GM12874 (cell line): ENCODE measurements around the gene STAB2.

ENCODE experiments used
- TF ChIP-seq, protein P1 (sequence below): IDR thresholded peaks from 2 replicates; pipeline ENCODE4 v1.5.1; 2011; ENCODE audit warnings: low read depth, mild to moderate bottlenecking, control low read depth, low read length, moderate library complexity; ENCODE audit not compliant: insufficient read depth

Gene STAB2

DNA sequence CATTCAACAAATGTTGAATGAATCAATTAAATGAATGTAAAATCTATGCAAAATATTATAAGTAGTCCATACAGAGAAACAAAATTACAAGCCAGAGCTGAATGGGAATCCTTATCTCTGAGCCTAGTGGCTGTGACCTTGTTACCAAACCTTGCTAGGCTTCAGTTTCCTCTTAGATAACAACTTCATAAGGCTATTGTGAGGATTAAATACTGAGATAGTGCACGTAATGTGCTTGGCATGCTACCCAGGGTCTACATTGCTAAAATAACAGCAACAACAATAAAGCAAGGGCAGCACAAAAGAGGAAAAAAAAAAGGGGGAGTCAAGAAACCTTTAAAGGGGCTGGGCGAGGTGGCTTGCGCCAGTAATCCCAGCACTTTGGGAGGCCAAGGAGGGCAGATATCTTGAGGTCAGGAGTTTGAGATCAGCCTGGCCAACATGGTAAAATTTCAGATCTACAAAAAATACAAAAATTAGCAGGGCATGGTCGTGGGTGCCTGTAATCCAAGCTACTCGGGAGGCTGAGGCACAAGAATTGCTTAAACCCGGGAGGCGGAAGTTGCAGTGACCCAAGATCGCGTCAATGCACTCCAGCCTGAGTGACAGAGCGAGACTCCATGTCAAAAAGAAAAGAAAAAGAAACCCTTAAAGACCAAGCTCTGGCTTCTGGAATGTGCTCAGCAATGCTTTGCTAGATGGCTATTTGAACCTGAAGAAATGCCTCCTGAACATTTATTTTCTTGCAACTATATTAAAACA lies 14.1 kb downstream of the STAB2 start:
- TF ChIP-seq, protein P1, sequence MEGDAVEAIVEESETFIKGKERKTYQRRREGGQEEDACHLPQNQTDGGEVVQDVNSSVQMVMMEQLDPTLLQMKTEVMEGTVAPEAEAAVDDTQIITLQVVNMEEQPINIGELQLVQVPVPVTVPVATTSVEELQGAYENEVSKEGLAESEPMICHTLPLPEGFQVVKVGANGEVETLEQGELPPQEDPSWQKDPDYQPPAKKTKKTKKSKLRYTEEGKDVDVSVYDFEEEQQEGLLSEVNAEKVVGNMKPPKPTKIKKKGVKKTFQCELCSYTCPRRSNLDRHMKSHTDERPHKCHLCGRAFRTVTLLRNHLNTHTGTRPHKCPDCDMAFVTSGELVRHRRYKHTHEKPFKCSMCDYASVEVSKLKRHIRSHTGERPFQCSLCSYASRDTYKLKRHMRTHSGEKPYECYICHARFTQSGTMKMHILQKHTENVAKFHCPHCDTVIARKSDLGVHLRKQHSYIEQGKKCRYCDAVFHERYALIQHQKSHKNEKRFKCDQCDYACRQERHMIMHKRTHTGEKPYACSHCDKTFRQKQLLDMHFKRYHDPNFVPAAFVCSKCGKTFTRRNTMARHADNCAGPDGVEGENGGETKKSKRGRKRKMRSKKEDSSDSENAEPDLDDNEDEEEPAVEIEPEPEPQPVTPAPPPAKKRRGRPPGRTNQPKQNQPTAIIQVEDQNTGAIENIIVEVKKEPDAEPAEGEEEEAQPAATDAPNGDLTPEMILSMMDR = no peak

DNA sequence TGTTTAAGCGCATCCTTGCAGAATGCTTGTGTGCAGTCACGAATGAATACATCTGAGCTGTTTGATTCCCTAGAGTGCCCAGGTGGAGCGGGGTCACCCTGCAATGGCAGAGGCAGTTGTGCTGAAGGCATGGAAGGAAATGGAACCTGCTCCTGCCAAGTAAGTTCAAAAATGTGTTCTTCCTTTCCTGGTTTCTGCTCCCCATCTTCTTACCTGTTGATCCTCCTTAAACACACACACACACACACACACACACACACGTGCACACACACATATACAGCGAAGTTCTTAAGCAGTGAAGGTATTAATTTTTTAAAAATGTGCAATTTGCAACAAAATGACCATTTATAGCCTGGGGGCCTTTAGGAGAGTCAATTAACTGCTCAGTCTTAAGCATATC lies 33.3 kb downstream of the STAB2 start:
- TF ChIP-seq, protein P1 = no peak

DNA sequence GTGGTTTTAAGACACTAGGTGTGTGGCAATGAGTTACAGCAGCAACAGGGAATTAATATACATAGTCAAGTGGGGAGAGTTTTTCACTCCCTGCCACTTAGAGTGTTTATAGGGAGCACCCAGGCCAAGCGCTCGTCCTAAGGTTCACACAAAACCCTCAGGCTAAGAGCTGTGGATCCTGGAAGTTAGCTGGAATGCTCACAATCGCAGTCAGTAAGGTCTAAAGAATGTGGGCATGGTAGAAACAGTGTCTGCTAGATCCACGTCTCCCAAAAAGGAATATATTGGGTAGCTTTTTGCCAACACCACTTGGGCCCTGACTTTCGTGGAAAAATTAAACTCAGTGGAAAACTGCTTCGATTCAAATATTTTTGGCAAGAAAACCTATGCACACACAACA lies 36.6 kb downstream of the STAB2 start:
- TF ChIP-seq, protein P1 = no peak

DNA sequence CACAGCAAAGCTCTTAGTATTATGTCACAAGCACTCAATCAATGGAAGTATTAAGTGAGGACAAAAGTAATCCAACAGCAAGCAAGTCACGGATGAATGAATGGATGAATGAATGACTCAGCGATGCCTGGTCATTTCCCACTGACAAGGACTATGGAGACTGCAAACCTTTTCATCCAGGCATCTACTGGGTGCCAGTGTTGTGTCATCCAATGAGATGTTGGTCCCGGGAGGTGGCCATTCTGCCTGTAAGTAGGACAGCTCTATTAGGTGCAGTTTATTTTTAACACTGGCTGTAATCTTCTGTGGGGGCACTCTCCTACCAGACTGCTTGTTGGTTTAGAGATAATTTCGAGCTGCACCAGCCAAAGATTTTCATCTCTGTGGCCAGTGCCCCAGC lies 39.4 kb downstream of the STAB2 start:
- TF ChIP-seq, protein P1 = no peak

DNA sequence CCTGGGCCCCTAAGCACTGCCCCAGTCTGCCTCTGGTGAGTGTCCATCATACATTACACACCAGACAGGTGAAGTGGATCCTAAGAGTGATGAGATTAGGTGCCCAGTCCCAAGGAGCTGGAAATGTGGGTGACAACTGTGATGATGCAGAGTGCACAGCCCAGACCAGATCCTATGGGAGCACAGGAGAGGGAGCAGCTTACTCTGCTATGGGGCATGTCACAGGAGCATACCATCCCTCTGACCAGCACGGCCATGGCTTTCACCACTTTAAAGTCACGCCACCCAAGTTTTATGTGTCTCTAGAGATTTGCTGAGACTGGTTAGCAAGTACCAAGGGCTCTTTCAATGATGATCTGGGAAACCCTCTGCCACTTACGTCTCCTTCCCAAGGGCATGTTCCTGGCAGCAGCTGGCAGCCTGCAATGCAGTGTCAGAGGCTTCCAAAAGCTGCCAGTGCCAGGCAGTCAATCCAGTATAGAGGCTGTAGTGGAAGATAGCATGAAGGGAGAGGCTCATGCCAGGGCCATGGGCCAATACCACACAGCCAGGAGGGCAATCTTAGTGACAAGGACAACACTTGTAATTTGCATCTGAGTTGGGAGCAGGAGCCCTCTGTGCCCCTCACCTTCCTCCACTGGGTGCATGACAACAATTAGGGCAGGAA lies 40.2 kb downstream of the STAB2 start:
- TF ChIP-seq, protein P1 = no peak

DNA sequence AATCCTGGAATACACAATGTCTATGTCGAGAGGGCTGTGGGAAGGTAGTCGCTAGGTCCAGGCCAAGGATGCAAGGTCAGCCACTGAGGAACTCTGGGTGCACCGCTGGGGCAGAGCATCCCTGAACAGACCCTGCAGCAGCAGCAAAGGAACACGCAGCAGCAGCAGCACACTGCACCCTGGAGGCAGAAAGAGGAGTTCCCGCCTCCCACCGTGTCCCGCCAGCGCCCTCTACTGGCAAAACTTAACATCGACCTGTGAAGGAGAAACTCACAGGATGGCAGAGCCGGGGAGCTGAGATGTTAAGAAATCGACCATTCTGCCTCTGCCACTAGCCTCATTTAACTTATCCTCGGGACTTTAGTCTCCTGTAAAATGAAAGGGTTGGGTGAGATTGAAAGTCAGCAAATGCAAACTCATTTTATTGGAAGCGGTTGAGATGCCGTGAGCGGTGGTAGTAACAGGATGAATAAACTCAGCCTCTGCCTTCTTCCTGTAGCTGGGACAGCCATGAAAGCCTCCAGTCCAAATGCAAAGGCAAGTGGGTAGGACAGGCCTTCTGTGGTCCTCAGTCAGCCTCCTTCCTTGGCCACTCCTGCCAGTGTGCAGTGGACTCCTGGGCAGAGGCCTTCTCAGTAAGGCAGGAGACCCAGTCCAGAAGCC lies 45.6 kb downstream of the STAB2 start:
- TF ChIP-seq, protein P1 = peak; percentile 100

- TF ChIP-seq, protein P1 = no peak
Measured at GRCh38 chr12:103634732-103635131, 47.7 kb downstream of the STAB2 start.
